Cardiac fibroblast (primary cell): Measurements from ENCODE around the gene SLC25A12.

Experiments
- DNase-seq, 2 donors: peaks; one replicate each; pipeline versions ENCODE4 v3.0.0 to v3.0.0-alpha.2; 2010; ENCODE audit warnings: low read depth in 2 of 2
- H3K4me3 ChIP-seq, 2 donors: replicated peaks in 1 of 2; 1 replicate in 1 of 2; 2 replicates in 1 of 2; pipeline ENCODE4 v1.5.1; 2011; ENCODE audit warnings: low read depth in 2 of 2, low read length in 2 of 2, mild to moderate bottlenecking in 2 of 2, moderate library complexity in 1 of 2
- CTCF ChIP-seq: IDR thresholded peaks from one replicate; pipeline ENCODE4 v1.5.1; 2011; ENCODE audit warnings: low read depth, mild to moderate bottlenecking, low read length, inconsistent platforms

Gene SLC25A12

DNA sequence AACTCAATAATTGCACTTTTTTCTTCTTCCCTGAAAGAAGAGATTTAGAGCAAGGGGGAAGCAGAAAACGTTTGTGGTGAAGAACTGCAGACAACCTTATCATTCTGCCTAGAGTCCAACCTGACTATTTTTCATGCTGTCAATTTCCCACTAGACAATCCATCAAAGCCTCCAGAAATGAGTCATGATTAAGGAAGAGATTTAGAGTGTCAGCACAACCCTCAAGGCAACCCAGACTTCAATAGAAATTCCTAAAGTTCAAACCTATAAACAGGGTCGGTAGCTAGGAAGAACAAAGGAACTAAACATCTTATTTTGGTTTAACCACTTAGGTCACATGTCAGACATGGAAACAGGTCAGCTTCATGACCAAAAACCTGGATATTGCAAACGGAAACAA, 86.9 kb downstream of the SLC25A12 start:
- DNase-seq: no peak
- TF ChIP-seq CTCF: no peak
- H3K4me3 ChIP-seq: no peak overlapping the region

DNA sequence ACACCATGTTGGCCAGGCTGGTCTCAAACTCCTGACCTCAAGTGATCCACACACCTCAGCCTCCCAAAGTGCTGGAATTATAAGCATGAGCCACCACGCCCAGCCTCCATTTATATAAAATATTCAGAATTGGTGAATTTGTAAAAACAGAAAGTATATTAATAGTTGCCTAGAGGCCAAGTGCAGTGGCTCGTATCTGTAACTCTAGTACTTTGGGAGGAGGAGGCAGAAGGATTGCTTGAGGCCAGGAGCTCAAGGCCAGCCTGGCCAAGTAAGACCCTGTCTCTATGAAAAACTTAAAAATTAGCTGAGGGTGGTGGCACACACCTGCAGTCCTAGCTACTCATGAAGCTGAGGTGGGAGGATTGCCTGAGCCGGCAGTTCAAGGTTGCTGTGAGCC, 89.6 kb downstream of the SLC25A12 start:
- no peak for DNase-seq
- H3K4me3 ChIP-seq: no peak overlapping the region
- TF ChIP-seq CTCF: no peak

- no peak for DNase-seq
- no peak for TF ChIP-seq CTCF
Observed at GRCh38 chr2:171803757-171804156, 90.3 kb downstream of the SLC25A12 start.

DNA sequence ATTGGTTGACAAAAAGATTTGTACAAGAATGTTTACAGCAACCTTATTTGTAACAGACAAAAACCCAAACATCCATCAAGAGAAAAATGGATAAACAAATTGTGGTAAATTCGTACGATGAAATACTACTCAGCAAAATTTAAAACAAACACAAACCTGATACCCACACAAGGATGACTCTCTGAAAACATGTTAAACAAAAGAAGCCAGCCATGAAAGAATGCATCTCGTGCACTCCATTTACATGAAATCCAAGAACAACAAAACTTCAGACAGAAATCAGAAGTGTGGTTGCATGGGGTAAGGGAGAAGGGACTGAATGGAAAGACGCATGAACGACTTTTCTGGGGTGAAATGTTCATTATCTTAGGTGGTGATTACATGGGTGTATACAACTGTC, 93.4 kb downstream of the SLC25A12 start:
- no peak overlapping the region for H3K4me3 ChIP-seq
- TF ChIP-seq CTCF: no peak
- DNase-seq: no peak

More at GRCh38 chr2:171803757-171804156, 90.3 kb downstream of the SLC25A12 start:
- H3K4me3 ChIP-seq: no peak overlapping the region

GRCh38 chr2:171798156-171798820, 95.8 kb downstream of the SLC25A12 start:
- DNase-seq: peak; percentile 39 to 86
- no peak for TF ChIP-seq CTCF
- no peak overlapping the region for H3K4me3 ChIP-seq

DNA sequence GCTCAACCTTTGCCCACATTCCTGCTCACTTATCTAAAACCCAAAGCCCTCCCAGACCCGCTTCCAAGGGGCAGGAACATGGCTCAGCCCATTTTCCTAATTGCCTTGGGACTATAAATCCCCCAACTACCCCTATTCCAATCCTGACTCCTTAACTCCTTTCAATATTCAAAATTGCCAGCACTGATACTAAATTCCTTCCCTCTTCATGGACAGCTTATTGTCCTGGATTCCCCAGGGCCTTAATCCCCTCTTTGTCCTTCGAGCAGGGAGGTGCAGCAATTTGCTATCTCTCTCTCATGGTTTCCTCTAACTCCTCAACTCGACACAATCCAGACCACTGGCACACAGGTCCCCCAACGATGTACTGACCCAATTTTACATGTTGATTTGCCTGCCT, 99.1 kb downstream of the SLC25A12 start:
- H3K4me3 ChIP-seq: no peak overlapping the region
- TF ChIP-seq CTCF: no peak

More for the DNA sequence above, 99.1 kb downstream of the SLC25A12 start:
- DNase-seq: no peak
